GM23338 (cell line): Measurements from ENCODE around the gene OCA2. TPM values are rescaled to one million over a fixed set of nuclear protein-coding genes. Genes with fewer than 3 reads are reported as not detected.

Source experiments
- ATAC-seq: fragments of 200-7000 bp; cut with Tn5 transposase; 3 replicates; pipeline ENCODE4 v1.9.1; 2020
- DNase-seq: peaks from one replicate; pipeline ENCODE4 v3.0.0-alpha.2; 2015; ENCODE audit warnings: low spot score
- H2AFZ ChIP-seq: fragments of 200-600 bp; sonication (generic); 2 replicates; pipeline ENCODE4 v1.8.0; 2016; ENCODE audit warnings: antibody characterized with exemption, mild to moderate bottlenecking, moderate library complexity
- H3F3A ChIP-seq: fragments of 200-600 bp; sonication (generic); replicated peaks from 2 replicates; pipeline ENCODE4 v1.8.0; 2017; ENCODE audit warnings: antibody characterized with exemption, mixed run types, low read depth
- H3K27ac ChIP-seq: fragments of 200-600 bp; sonication (generic); 2 replicates; pipeline ENCODE4 v1.6.1; 2016; ENCODE audit warnings: low read depth
- H3K27me3 ChIP-seq: fragments of 200-600 bp; sonication (generic); 2 replicates; pipeline ENCODE4 v1.8.0; 2016; ENCODE audit warnings: mild to moderate bottlenecking, mixed run types, moderate library complexity; ENCODE audit not compliant: insufficient read depth
- H3K36me3 ChIP-seq: fragments of 200-600 bp; sonication (generic); 2 replicates; pipeline ENCODE4 v1.8.0; 2016; ENCODE audit warnings: mild to moderate bottlenecking; ENCODE audit not compliant: insufficient read depth
- H3K4me1 ChIP-seq: fragments of 200-600 bp; sonication (generic); 2 replicates; pipeline ENCODE4 v1.8.0; 2016; ENCODE audit warnings: mild to moderate bottlenecking, moderate library complexity; ENCODE audit not compliant: insufficient read depth
- H3K4me2 ChIP-seq: fragments of 200-600 bp; sonication (generic); 2 replicates; pipeline ENCODE4 v1.7.1; 2017; ENCODE audit warnings: mixed run types
- H3K4me3 ChIP-seq: fragments of 200-600 bp; sonication (generic); 2 replicates; pipeline ENCODE4 v1.6.1; 2016; ENCODE audit warnings: mixed run types
- H3K79me2 ChIP-seq: fragments of 200-600 bp; sonication (generic); replicated peaks from 2 replicates; pipeline ENCODE4 v1.8.0; 2017; ENCODE audit warnings: mild to moderate bottlenecking; ENCODE audit not compliant: insufficient read depth
- H3K9me2 ChIP-seq: fragments of 200-600 bp; sonication (generic); 2 replicates; pipeline ENCODE4 v1.8.0; 2017; ENCODE audit not compliant: insufficient read depth
- H4K20me1 ChIP-seq: fragments of 200-600 bp; sonication (generic); replicated peaks from 2 replicates; pipeline ENCODE4 v1.8.0; 2017; ENCODE audit warnings: mild to moderate bottlenecking; ENCODE audit not compliant: insufficient read depth
- H3K27ac Mint-ChIP-seq: 2 replicates; pipeline ENCODE4 v1.8.0; 2020; ENCODE audit warnings: inconsistent platforms, mild to moderate bottlenecking, moderate library complexity, mixed read lengths
- H3K27me3 Mint-ChIP-seq: 3 replicates; pipeline ENCODE4 v1.8.0; 2022; ENCODE audit warnings: low read depth, mild to moderate bottlenecking, moderate library complexity, mixed read lengths, inconsistent platforms; ENCODE audit not compliant: insufficient read depth, poor library complexity
- H3K36me3 Mint-ChIP-seq: 3 replicates; pipeline ENCODE4 v1.8.0; 2021; ENCODE audit warnings: low read depth, mild to moderate bottlenecking, inconsistent platforms, moderate library complexity, mixed read lengths
- H3K4me1 Mint-ChIP-seq: 3 replicates; pipeline ENCODE4 v1.8.0; 2020; ENCODE audit warnings: mild to moderate bottlenecking, inconsistent platforms, mixed read lengths
- H3K4me3 Mint-ChIP-seq: 3 replicates; pipeline ENCODE4 v1.8.0; 2021; ENCODE audit warnings: moderate library complexity, mild to moderate bottlenecking, inconsistent platforms, mixed read lengths
- H3K9me3 Mint-ChIP-seq: 3 replicates; pipeline ENCODE4 v1.8.0; 2020; ENCODE audit warnings: moderate library complexity, mild to moderate bottlenecking, inconsistent platforms, mixed read lengths
- EZH2phosphoT487 ChIP-seq: fragments of 200-600 bp; sonication (generic); IDR thresholded peaks from one replicate; pipeline ENCODE4 v1.8.1; 2018; ENCODE audit warnings: antibody characterized with exemption; ENCODE audit not compliant: unreplicated experiment
- JUNB ChIP-seq: IDR thresholded peaks from one replicate; pipeline ENCODE4 v1.6.1; 2016; ENCODE audit warnings: antibody characterized with exemption; ENCODE audit not compliant: unreplicated experiment
- NANOG ChIP-seq: IDR thresholded peaks from 2 replicates; pipeline ENCODE4 v1.6.1; 2016; ENCODE audit warnings: antibody characterized with exemption, borderline replicate concordance
- REST ChIP-seq: IDR thresholded peaks from one replicate; pipeline ENCODE4 v1.6.1; 2018; ENCODE audit warnings: antibody characterized with exemption; ENCODE audit not compliant: unreplicated experiment
- ZNF114 ChIP-seq: fragments of 250-450 bp; sonication (Bioruptor Pico); IDR thresholded peaks from 2 replicates; pipeline ENCODE4 v1.5.0; 2020; ENCODE audit warnings: mild to moderate bottlenecking, moderate library complexity
- ZNF331 ChIP-seq: fragments of 250-450 bp; sonication (Bioruptor Pico); IDR thresholded peaks from 2 replicates; pipeline ENCODE4 v1.5.0; 2020; ENCODE audit warnings: low read depth, mild to moderate bottlenecking, moderate library complexity
- ZNF462 ChIP-seq: fragments of 250-450 bp; sonication (Bioruptor Pico); IDR thresholded peaks from 2 replicates; pipeline ENCODE4 v1.5.0; 2020; ENCODE audit warnings: mild to moderate bottlenecking, moderate library complexity
- polyA plus RNA-seq: library from polyadenylated mRNA; unstranded; fragments of >200 nt; fragmentation: Nextera tagmentation; extraction: Ambion mirVana; gene quantifications from 2 replicates; pipeline ENCODE4 v1.2.1, GENCODE V29; 2016
- total RNA-seq: library from RNA; depleted of rRNA; stranded (reverse); fragments of >200 nt; shearing (Covaris generic); gene quantifications from 2 replicates; pipeline ENCODE4 v1.2.3, GENCODE V29; 2014
- TF ChIP-seq, protein P1 (sequence below): IDR thresholded peaks from 2 replicates; pipeline ENCODE4 v1.6.1; 2016; ENCODE audit warnings: antibody characterized with exemption

The OCA2 gene
- total and polyA plus RNA-seq, 2 experiments from 2014 or later, result 0.40 to 0.69 TPM

DNA sequence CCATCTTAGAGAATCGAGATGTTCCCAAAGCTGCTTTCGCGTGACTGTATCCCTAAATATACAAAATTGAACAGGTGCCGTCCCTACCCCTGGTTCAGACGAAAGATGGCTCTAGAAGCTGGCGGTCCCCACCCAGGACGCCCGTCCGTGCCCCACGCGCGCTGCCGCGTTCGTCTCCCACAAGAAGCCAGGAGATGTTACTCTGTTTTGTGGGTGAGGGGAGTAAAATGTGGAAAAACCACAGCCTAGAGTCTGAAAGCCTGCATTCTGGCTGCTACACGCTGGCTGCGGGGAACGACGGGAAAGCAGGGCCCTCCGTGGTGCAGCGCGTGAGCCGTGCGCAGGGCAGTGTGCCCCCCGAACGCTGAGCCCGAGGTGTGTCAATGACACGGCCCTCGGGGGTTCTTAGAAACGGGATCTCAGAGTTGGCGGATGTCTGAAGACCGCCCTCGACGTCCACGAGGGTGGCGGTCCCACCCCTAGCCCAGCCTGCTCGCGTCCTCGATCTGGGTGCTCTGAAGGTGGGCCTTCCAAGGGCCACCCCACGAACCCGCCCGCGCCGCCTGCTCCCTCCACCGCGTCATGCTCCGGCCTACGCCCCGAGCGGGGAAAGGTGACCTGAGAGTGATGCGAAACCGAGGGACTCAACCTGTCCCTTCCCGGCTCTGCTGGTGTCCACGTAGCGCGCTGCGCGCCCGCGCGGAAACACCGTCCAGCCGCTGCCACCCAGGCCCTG, 95.6 kb downstream of the OCA2 start:
- DNase-seq, result no peak
- H3K4me3 ChIP-seq, result no peak overlapping the region

DNA sequence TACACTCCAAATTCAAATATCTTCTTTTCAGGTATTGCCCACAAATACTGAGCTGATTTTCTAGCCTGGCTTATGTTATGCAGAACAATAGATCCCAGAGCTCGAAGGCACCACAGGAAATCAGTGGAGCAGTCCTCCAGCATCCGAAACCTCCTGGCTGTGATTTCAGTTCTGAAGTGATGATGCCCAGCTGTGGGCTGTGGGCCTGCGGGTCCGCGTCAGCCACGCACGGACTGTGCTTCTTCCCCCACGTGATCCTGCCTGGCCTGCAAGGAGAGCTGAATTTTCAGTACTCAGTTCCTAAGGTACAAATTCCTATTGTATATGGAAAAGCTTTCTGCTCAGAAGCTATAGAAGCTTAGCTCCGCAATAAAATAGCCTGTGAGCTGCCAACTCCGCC, 96.2 kb downstream of the OCA2 start:
- H3K4me3 ChIP-seq, result no peak overlapping the region
- Mint-ChIP-seq H3K27ac (no peak overlapping the region), H3K27me3 (no peaks in the 10 kb centered on the region), H3K9me3 (no peaks in the 10 kb centered on the region), H3K4me1 (no peaks in the 10 kb centered on the region), H3K36me3 (no peaks in the 10 kb centered on the region), H3K4me3 (no peak overlapping the region)
- H3K4me1 ChIP-seq, result no peaks in the 10 kb centered on the region
- no peak for ATAC-seq
- no peaks in the 10 kb centered on the region for H3K27me3 ChIP-seq
- no peak overlapping the region for H2AFZ ChIP-seq
- H3F3A ChIP-seq, result no peaks in the 10 kb centered on the region
- no peaks in the 10 kb centered on the region for H3K36me3 ChIP-seq
- no peak overlapping the region for H3K27ac ChIP-seq
- H4K20me1 ChIP-seq, result no peaks in the 10 kb centered on the region
- no peak overlapping the region for H3K4me2 ChIP-seq
- 0 out of 2 replicates have a peak, but pooled peaks cover 5% of the 10 kb centered on the region for H3K9me2 ChIP-seq
- no peak for DNase-seq
- H3K79me2 ChIP-seq, result no peaks in the 10 kb centered on the region
- TF ChIP-seq JUNB (no peak), ZNF462 (no peak), REST (no peak), NANOG (no peak), ZNF114 (CRISPR knock-in tag) (no peak), ZNF331 (CRISPR knock-in tag) (no peak), EZH2phosphoT487 (no peak)

More for the DNA sequence above, 95.6 kb downstream of the OCA2 start:
- H3K4me3 Mint-ChIP-seq, result no peak overlapping the region
- Histone ChIP-seq H3K36me3 (no peaks in the 10 kb centered on the region), H3K79me2 (no peaks in the 10 kb centered on the region), H3K27me3 (no peaks in the 10 kb centered on the region), H3K4me2 (no peak overlapping the region), H4K20me1 (no peaks in the 10 kb centered on the region), H3K9me2 (0 out of 2 replicates have a peak, but pooled peaks cover 6% of the 10 kb centered on the region), H3F3A (no peaks in the 10 kb centered on the region), H3K27ac (no peak overlapping the region), H2AFZ (no peak overlapping the region), H3K4me1 (no peaks in the 10 kb centered on the region)
- ATAC-seq, result no peak
- peaks cover 4% of the 10 kb centered on the region; the same call in 1 of the 3 replicates for H3K9me3 Mint-ChIP-seq
- H3K4me1 Mint-ChIP-seq, result no peaks in the 10 kb centered on the region
- TF ChIP-seq, protein P1, sequence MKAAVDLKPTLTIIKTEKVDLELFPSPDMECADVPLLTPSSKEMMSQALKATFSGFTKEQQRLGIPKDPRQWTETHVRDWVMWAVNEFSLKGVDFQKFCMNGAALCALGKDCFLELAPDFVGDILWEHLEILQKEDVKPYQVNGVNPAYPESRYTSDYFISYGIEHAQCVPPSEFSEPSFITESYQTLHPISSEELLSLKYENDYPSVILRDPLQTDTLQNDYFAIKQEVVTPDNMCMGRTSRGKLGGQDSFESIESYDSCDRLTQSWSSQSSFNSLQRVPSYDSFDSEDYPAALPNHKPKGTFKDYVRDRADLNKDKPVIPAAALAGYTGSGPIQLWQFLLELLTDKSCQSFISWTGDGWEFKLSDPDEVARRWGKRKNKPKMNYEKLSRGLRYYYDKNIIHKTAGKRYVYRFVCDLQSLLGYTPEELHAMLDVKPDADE, result no peak
- no peak overlapping the region for H3K27ac Mint-ChIP-seq
- no peaks in the 10 kb centered on the region for H3K27me3 Mint-ChIP-seq
- no peaks in the 10 kb centered on the region for H3K36me3 Mint-ChIP-seq
